Small intestine (tissue), 7 donors: ENCODE data around the gene PDP2. TPM values are rescaled to one million over a fixed set of nuclear protein-coding genes. Genes with fewer than 3 reads are reported as not detected.

Source experiments
- DNase-seq, 2 donors: peaks; one replicate each; pipeline versions ENCODE4 v3.0.0 to v3.0.0-alpha.2; 2013
- FAIRE-seq: peaks from 2 replicates; lab custom pipeline; 2012; peaks lifted over from hg19 to GRCh38; lab: Jason Lieb, UNC
- H3K27ac ChIP-seq, 3 donors: one replicate each; pipeline ENCODE4 v1.5.1; 2013; ENCODE audit warnings: low read length in 2 of 3, mild to moderate bottlenecking in 2 of 3, control low read depth in 1 of 3, inconsistent platforms in 1 of 3, low read depth in 1 of 3, moderate library complexity in 1 of 3
- H3K27me3 ChIP-seq, 3 donors: one replicate each; pipeline ENCODE4 v1.6.1; 2013; ENCODE audit warnings: low read length in 3 of 3, inconsistent platforms in 1 of 3; ENCODE audit not compliant: control insufficient read depth in 3 of 3, insufficient read depth in 3 of 3
- H3K36me3 ChIP-seq, 3 donors: one replicate each; pipeline ENCODE4 v1.6.1; 2013; ENCODE audit warnings: low read length in 3 of 3, inconsistent platforms in 1 of 3, low read depth in 1 of 3, mild to moderate bottlenecking in 1 of 3, moderate library complexity in 1 of 3; ENCODE audit not compliant: control insufficient read depth in 3 of 3, insufficient read depth in 2 of 3
- H3K4me1 ChIP-seq, 3 donors: one replicate each; pipeline ENCODE4 v1.6.1; 2013; ENCODE audit warnings: low read length in 2 of 3, inconsistent platforms in 1 of 3, low read depth in 1 of 3, mild to moderate bottlenecking in 1 of 3, moderate library complexity in 1 of 3; ENCODE audit not compliant: control insufficient read depth in 3 of 3, insufficient read depth in 2 of 3
- H3K4me3 ChIP-seq, 3 donors: one replicate each; pipeline ENCODE4 v1.5.1; 2013; ENCODE audit warnings: low read length in 3 of 3, control low read depth in 1 of 3, inconsistent platforms in 1 of 3, low read depth in 1 of 3, mild to moderate bottlenecking in 1 of 3, moderate library complexity in 1 of 3
- H3K9me3 ChIP-seq, 2 donors: one replicate each; pipeline ENCODE4 v1.6.1; 2013; ENCODE audit warnings: low read depth in 1 of 2, low read length in 1 of 2; ENCODE audit not compliant: control insufficient read depth in 2 of 2, insufficient read depth in 1 of 2
- WGBS, 3 donors: extraction: QIAGEN DNeasy Blood & Tissue Kit; methylation state at CpG; one replicate each; pipeline ENCODE4 v1.1.7; 2013; 5-methylcytosine and 5-hydroxymethylcytosine counted together
- polyA plus RNA-seq, 4 donors: library from polyadenylated mRNA; stranded (reverse) in 3 of 4; unstranded in 1 of 4; fragments of 200-250 nt in 3 of 4; fragments of 120-200 nt in 1 of 4; gene quantifications; one replicate each; pipeline versions ENCODE4 v1.2.1 to v1.2.3, GENCODE V29; 2013
- donor health status: healthy with polysubstance abuse.
- donor health status: control.
- donor health status: control.
- donor health status: Bipolar disorder and iron deficiency.
- donor health status: healthy.

Gene PDP2
- polyA plus RNA-seq, 4 donors: 1.6 to 11.2 (median 4.3) TPM

DNA sequence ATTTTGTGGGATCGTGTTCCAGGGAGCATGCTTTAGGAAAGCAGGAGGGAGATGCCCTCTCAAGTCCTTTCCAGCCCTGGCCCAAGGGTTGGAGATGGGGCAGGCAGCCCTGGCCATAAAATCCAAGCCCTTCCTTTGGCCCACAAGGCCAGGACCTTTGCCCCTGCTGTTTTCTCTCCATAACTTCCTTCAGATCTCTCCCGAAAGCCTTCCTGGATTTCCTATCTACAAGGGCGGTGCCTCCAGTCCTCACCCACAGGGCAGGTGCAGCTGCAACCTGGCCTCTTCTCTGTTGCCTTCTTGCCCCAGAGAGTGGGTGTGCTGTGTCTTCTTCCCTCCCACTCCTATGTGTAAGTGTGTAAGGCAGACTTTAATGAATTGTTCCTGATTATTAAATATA lies 8.5 kb upstream of the PDP2 start:
- DNase-seq (peak; percentile 82 to 96), FAIRE-seq (no peak)
- H3K4me1 ChIP-seq: peaks cover 0 to 20% (median 0%) of the 10 kb centered on the region in 3 donors

DNA sequence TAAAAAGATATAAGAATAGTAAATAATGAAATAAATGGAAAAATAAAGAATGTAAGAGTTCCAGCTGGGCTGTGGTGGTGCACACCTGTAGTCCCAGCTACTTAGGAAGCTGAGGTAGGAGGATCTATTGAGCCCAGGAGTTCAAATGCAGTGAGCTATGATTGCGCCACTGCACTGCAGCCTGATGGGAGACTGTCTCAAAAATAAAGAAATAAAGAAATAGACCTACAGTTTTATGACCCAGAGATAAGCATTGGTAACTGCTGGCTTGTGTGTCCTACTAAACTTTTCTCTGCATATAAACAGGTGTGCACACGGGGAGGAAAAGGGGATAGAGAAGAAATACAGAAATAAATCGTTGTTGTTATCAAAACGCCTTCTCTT lies 7.8 kb upstream of the PDP2 start:
- peak in 1 of 2 donors; percentile 53 for DNase-seq
- Histone ChIP-seq H3K27ac (peak overlapping the region; percentile 65 to 90 (median 89)), H3K27me3 (no peaks in the 10 kb centered on the region), H3K4me3 (peak overlapping the region in 2 of 3 donors; percentile 34 to 44), H3K9me3 (no peaks in the 10 kb centered on the region), H3K4me1 (peaks cover 0 to 20% (median 0%) of the 10 kb centered on the region in 3 donors), H3K36me3 (no peaks in the 10 kb centered on the region)
- WGBS, 3 donors: 12 to 40% (median 20%) methylated on average over 4 of the region's 4 CpGs
- no peak for FAIRE-seq

More for the DNA sequence above, 8.5 kb upstream of the PDP2 start:
- no peak overlapping the region for H3K4me3 ChIP-seq
- H3K27me3 ChIP-seq: no peaks in the 10 kb centered on the region
- H3K9me3 ChIP-seq: no peaks in the 10 kb centered on the region
- WGBS, 3 donors: 17 to 56% (median 37%) methylated on average over 3 of the region's 3 CpGs
- peak overlapping the region in 2 of 3 donors; percentile 70 to 90 for H3K27ac ChIP-seq
- no peaks in the 10 kb centered on the region for H3K36me3 ChIP-seq

DNA sequence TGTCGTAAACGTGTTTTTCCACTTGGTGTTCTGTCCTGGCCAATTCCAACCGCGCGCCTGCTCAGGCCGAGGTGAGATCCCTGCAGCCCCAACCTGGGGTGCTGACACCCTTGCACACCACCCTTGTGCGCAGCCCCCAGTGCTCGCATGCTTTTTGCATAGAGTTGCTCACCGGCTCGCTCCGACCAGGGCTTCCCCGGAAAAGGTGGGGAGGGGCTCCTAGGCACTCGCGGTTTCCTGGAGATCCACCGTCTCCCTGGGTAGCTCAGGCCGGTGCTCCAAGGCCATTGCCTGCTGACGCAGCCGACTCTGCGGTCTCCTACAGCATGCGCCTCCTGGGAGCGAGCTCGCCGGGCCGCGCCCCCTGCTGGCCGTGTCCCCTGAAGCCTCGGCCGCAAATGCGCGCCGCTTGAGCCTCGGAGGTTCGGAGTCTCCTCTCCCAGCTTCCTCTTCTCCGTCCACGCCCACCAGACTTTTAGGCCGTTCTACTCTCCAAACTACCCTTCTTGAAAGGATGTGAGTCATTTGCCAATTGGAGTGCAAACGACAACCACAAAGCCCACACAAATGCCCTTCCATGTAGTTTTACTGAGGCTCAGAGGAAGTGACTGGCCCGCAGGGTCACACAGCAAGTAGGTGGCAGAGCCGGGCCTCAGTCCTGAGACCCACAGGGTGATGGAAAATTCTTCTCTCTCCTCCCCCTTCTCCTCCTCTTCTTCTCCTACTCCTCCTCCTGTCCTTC lies 7.2 kb upstream of the PDP2 start:
- H3K9me3 ChIP-seq: no peaks in the 10 kb centered on the region
- H3K36me3 ChIP-seq: no peaks in the 10 kb centered on the region
- DNase-seq (peak; percentile 90 to 94), FAIRE-seq (no peak)
- H3K4me1 ChIP-seq: peaks cover 0 to 22% (median 0%) of the 10 kb centered on the region in 3 donors
- H3K27me3 ChIP-seq: no peaks in the 10 kb centered on the region
- 1 to 3% (median 3%) methylated on average over 34 to 39 of the region's 39 CpGs for WGBS, 3 donors
- peak overlapping the region; percentile 65 to 90 (median 89) for H3K27ac ChIP-seq
- H3K4me3 ChIP-seq: peak overlapping the region in 2 of 3 donors; percentile 34 to 44

DNA sequence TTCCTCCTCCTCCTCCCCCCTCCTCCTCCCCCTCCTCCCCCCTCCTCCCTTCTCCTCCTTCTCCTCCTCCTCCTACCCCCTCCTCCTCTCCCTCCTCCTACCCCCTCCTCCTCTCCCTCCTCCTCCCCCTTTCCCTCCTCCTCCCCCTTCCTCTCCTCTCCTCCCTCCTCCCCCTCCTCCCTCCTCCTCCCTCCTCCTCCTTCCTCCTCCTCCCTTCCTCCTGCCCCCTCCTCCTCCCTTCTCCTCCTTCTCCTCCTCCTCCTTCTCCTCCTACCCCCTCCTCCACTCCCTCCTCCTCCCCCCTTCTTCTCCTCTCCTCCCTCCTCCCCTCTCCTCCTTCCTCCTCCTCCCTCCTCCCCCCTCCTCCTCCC lies 6.6 kb upstream of the PDP2 start:
- peaks cover 0 to 27% (median 2%) of the 10 kb centered on the region in 3 donors for H3K4me1 ChIP-seq
- FAIRE-seq (no peak), DNase-seq (no peak)
- no peaks in the 10 kb centered on the region for H3K36me3 ChIP-seq
- H3K27me3 ChIP-seq: no peaks in the 10 kb centered on the region
- peak overlapping the region in 1 of 3 donors; percentile 89 for H3K27ac ChIP-seq
- no peaks in the 10 kb centered on the region for H3K9me3 ChIP-seq
- no peak overlapping the region for H3K4me3 ChIP-seq

DNA sequence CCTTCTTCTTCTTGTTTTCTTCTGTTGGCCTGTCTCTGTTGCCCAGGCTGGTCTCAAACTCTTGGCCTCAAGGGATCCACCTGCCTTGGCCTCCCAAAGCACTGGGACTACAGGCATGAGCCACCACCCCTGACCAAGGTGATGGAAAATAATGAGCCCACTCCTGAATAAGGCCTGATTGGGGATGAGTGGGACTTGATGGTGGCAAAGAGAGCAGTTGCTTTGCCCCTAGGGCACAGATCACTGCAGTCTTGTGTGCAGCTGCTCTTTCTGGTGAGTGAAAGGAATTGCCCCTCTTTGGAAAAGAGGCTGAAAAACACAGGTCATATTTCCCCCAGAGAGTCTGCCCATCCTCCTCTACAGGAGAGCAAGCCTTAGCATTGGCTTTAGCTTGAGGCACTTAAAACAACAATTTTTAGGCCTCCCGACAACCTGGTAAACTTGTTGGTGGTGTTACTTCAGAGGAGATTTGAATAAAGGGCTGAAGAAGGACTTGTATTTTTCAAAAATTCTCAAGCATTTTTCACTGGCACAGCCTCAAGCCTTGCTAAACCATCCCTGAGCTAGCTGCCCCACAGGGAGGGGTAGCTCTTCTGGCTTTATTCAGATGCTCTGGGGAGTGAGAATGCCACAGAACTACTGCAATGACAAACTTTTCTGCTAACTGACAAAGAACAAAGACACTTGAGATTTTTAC lies 6.1 kb upstream of the PDP2 start:
- peaks cover 0 to 27% (median 3%) of the 10 kb centered on the region in 3 donors for H3K4me1 ChIP-seq
- DNase-seq (no peak), FAIRE-seq (no peak)
- peak overlapping the region in 1 of 3 donors; percentile 47 for H3K27ac ChIP-seq
- H3K27me3 ChIP-seq: no peaks in the 10 kb centered on the region
- 75 to 83% (median 79%) methylated on average over 1 of the region's 1 CpG for WGBS, 3 donors
- H3K9me3 ChIP-seq: no peaks in the 10 kb centered on the region
- no peak overlapping the region for H3K4me3 ChIP-seq
- no peaks in the 10 kb centered on the region for H3K36me3 ChIP-seq

DNA sequence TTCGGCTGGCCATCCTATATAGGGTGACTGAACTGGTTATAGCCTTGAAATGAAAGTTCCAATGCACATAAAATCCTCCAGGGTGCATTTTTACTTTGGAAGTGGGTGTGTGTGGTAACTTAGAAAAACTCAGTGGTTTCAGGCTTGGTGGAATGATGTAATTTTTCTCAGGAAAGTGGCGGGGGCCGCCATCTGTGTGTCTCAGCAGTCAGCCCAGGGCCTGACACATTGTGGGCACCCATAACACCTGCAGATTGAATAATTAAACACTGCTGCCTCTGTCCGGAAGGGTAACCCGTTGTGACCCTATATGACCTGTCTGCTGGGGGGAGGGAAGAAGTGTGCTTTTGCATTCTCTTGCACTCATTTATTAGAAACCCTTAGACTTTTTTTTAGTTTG lies 2.2 kb upstream of the PDP2 start:
- Histone ChIP-seq H3K27ac (no peak overlapping the region), H3K9me3 (no peaks in the 10 kb centered on the region), H3K4me3 (no peak overlapping the region), H3K27me3 (no peaks in the 10 kb centered on the region), H3K36me3 (no peaks in the 10 kb centered on the region), H3K4me1 (peaks cover 3 to 17% (median 8%) of the 10 kb centered on the region in 3 donors)
- 37 to 42% (median 42%) methylated on average over 5 of the region's 5 CpGs for WGBS, 3 donors
- no peak for DNase-seq
- no peak for FAIRE-seq

DNA sequence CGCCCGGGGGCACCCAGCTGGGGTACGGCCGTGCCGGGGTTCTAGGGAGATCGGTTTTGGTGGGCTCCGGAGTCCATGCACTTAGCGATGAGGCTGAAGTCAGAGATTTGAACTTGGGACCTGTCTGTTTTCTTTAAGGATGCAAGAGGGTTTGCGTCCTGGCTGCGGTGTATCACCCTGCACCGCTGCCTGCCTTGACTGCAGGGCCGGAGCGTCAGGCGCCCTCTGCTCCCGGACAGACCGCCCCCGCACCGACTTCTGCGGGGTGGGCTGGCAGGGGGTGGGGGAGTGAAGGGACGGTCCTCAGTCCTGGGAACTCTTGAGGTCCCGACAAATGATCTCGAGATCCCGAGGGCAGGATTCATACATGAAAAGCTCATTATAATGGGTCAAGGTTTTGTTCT lies 701 bp downstream of the PDP2 start:
- peak overlapping the region in 1 of 3 donors; percentile 61 for H3K27ac ChIP-seq
- peaks cover 3 to 17% (median 8%) of the 10 kb centered on the region in 3 donors for H3K4me1 ChIP-seq
- peak overlapping the region; percentile 74 to 97 (median 88) for H3K4me3 ChIP-seq
- FAIRE-seq (no peak), DNase-seq (peak in 1 of 2 donors; percentile 49)
- H3K36me3 ChIP-seq: peaks cover 7 to 16% (median 15%) of the 10 kb centered on the region in 3 donors
- 0 to 4% (median 1%) methylated on average over 23 of the region's 23 CpGs for WGBS, 3 donors
- no peaks in the 10 kb centered on the region for H3K9me3 ChIP-seq
- H3K27me3 ChIP-seq: no peaks in the 10 kb centered on the region

DNA sequence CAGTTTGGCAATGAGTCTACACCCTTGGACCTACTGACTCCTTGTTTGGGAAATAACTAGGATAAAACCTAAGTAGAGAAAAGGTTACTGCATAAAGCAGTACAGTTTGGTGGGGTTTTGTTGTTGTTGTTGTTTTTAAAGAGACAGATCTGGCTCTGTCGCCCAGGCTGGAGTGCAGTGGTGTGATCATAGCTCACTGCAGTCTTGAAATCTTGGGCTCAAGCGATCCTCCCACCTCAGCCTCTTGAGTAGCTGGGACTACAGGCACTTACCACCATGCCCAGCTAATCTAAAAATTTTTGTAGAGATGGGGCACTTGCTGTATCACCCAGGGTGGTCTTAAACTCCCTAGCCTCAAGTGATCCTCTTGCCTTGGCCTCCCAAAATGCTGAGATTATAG lies 1.2 kb downstream of the PDP2 start:
- Histone ChIP-seq H3K36me3 (peaks cover 7 to 16% (median 15%) of the 10 kb centered on the region in 3 donors), H3K27me3 (no peaks in the 10 kb centered on the region), H3K4me3 (no peak overlapping the region), H3K4me1 (peaks cover 3 to 17% (median 8%) of the 10 kb centered on the region in 3 donors), H3K9me3 (no peaks in the 10 kb centered on the region), H3K27ac (no peak overlapping the region)
- DNase-seq (no peak), FAIRE-seq (no peak)
- 61 to 82% (median 68%) methylated on average over 2 of the region's 2 CpGs for WGBS, 3 donors
